IMR-90 (cell line): ENCODE results near the gene LGALSL. TPM values are rescaled to one million over a fixed set of nuclear protein-coding genes. Genes with fewer than 3 reads are reported as not detected.

Source experiments
- ATAC-seq: fragments of 200-7000 bp; cut with Tn5 transposase; 2 replicates; pipeline ENCODE4 v1.9.1; 2020; ENCODE audit warnings: low read depth, mild to moderate bottlenecking, moderate library complexity
- BruUV-seq: library from RNA; stranded (reverse); fragments of 400-500 nt; replicated peaks from 2 replicates; lab custom pipeline; 2021; lab: Mats Ljungman, UMichigan
- CTCF ChIA-PET: fragments of 300-600 bp; formaldehyde crosslinking; extraction: SDS; loops from one replicate; lab custom pipeline; 2021; ENCODE audit warnings: antibody characterized with exemption; lab: Yijun Ruan, JAX
- POLR2A ChIA-PET: fragments of 300-600 bp; sonication (Branson Sonifier 250); formaldehyde crosslinking; loops from one replicate; lab custom pipeline; 2022; ENCODE audit warnings: antibody characterized with exemption; ENCODE audit not compliant: unreplicated experiment; lab: Charles Lee
- DNase-seq: peaks from one replicate; pipeline ENCODE4 v3.0.0; 2013
- H2AFZ ChIP-seq: replicated peaks from 2 replicates; pipeline ENCODE3; 2013; ENCODE audit warnings: low read length, mild to moderate bottlenecking; ENCODE audit not compliant: poor library complexity
- H2AK5ac ChIP-seq: 2 replicates; pipeline ENCODE4 v1.6.1; 2013; ENCODE audit warnings: low read depth, low read length, inconsistent platforms
- H2AK9ac ChIP-seq: replicated peaks from 2 replicates; pipeline ENCODE3; 2013; ENCODE audit warnings: mild to moderate bottlenecking, low read depth, low read length, moderate library complexity; ENCODE audit not compliant: poor library complexity
- H2BK120ac ChIP-seq: 2 replicates; pipeline ENCODE4 v1.6.1; 2013; ENCODE audit warnings: low read depth, low read length, inconsistent platforms
- H2BK15ac ChIP-seq: 3 replicates; pipeline ENCODE4 v1.6.1; 2013; ENCODE audit warnings: low read depth, low read length, inconsistent platforms
- H2BK20ac ChIP-seq: 2 replicates; pipeline ENCODE4 v1.6.1; 2013; ENCODE audit warnings: low read depth, mild to moderate bottlenecking, inconsistent platforms, low read length, moderate library complexity
- H2BK5ac ChIP-seq: 2 replicates; pipeline ENCODE4 v1.6.1; 2013; ENCODE audit warnings: mild to moderate bottlenecking, low read depth, low read length, inconsistent platforms; ENCODE audit not compliant: poor library complexity, severe bottlenecking
- H3K14ac ChIP-seq: replicated peaks from 2 replicates; pipeline ENCODE4 v1.6.1; 2013; ENCODE audit warnings: low read depth, low read length, inconsistent platforms
- H3K18ac ChIP-seq: 2 replicates; pipeline ENCODE4 v1.6.1; 2013; ENCODE audit warnings: low read depth, low read length, control low read depth
- H3K23ac ChIP-seq: 2 replicates; pipeline ENCODE4 v1.6.1; 2013; ENCODE audit warnings: low read depth, low read length, inconsistent platforms
- H3K27ac ChIP-seq: 2 replicates; pipeline ENCODE4 v1.5.1; 2013; ENCODE audit warnings: mild to moderate bottlenecking, control low read depth, low read length; ENCODE audit not compliant: insufficient read depth
- H3K27me3 ChIP-seq: 2 replicates; pipeline ENCODE4 v1.6.1; 2013; ENCODE audit warnings: low read length; ENCODE audit not compliant: control insufficient read depth, insufficient read depth
- H3K36me3 ChIP-seq: 2 replicates; pipeline ENCODE4 v1.6.1; 2013; ENCODE audit warnings: low read length, mixed read lengths; ENCODE audit not compliant: control insufficient read depth, insufficient read depth
- H3K4ac ChIP-seq: 2 replicates; pipeline ENCODE4 v1.6.1; 2013; ENCODE audit warnings: low read depth, low read length, inconsistent platforms
- H3K4me1 ChIP-seq: 2 replicates; pipeline ENCODE4 v1.6.1; 2013; ENCODE audit warnings: low read length, mixed read lengths; ENCODE audit not compliant: control insufficient read depth, insufficient read depth
- H3K4me2 ChIP-seq: 2 replicates; pipeline ENCODE4 v1.6.1; 2013; ENCODE audit warnings: low read depth, mild to moderate bottlenecking, control low read depth, low read length, moderate library complexity
- H3K4me3 ChIP-seq: 2 replicates; pipeline ENCODE4 v1.5.1; 2013; ENCODE audit warnings: low read depth, mild to moderate bottlenecking, control low read depth, low read length, moderate library complexity; ENCODE audit not compliant: insufficient read depth
- H3K56ac ChIP-seq: 2 replicates; pipeline ENCODE4 v1.6.1; 2013; ENCODE audit warnings: low read length, inconsistent platforms; ENCODE audit not compliant: insufficient read depth; ENCODE audit errors: extremely low read depth
- H3K79me1 ChIP-seq, 2 experiments: 2 replicates each; pipeline ENCODE4 v1.6.1; 2013; ENCODE audit warnings: low read length in 2 of 2, inconsistent platforms in 1 of 2, low read depth in 1 of 2
- H3K9ac ChIP-seq: 2 replicates; pipeline ENCODE4 v1.6.1; 2013; ENCODE audit warnings: low read depth, low read length, control low read depth
- H3K9me1 ChIP-seq: 2 replicates; pipeline ENCODE4 v1.6.1; 2013; ENCODE audit warnings: low read length, inconsistent platforms; ENCODE audit not compliant: insufficient read depth
- H3K9me3 ChIP-seq: 2 replicates; pipeline ENCODE4 v1.6.1; 2013; ENCODE audit warnings: low read length; ENCODE audit not compliant: control insufficient read depth, insufficient read depth
- H4K20me1 ChIP-seq: 2 replicates; pipeline ENCODE4 v1.6.1; 2013; ENCODE audit warnings: low read length, inconsistent platforms; ENCODE audit not compliant: insufficient read depth
- H4K5ac ChIP-seq: 2 replicates; pipeline ENCODE4 v1.6.1; 2013; ENCODE audit warnings: mild to moderate bottlenecking, low read depth, low read length, control low read depth
- H4K8ac ChIP-seq, 2 experiments: 2 replicates each; pipeline ENCODE4 v1.6.1; 2013; ENCODE audit warnings: low read depth in 2 of 2, low read length in 2 of 2, control low read depth in 1 of 2, inconsistent platforms in 1 of 2
- H4K91ac ChIP-seq: 2 replicates; pipeline ENCODE4 v1.6.1; 2013; ENCODE audit warnings: low read depth, low read length, inconsistent platforms; ENCODE audit not compliant: insufficient read depth
- RAD21 ChIP-seq: IDR thresholded peaks from 2 replicates; pipeline ENCODE4 v1.6.1; 2012; ENCODE audit warnings: low read length, improper control_type of control experiment
- SMC3 ChIP-seq: fragments of 150-350 bp; IDR thresholded peaks from 2 replicates; pipeline ENCODE4 v1.6.1; 2016; ENCODE audit warnings: low read depth, mild to moderate bottlenecking, antibody characterized with exemption, low read length, moderate library complexity
- WGBS, 2 experiments: methylation state at CpG; one replicate each; pipeline versions ENCODE4 v1.1.5 to v1.1.7; 2013; ENCODE audit warnings: missing lambda C conversion rate in 2 of 2; ENCODE audit not compliant: insufficient read length in 1 of 2; ENCODE audit errors: extremely low coverage in 2 of 2; 5-methylcytosine and 5-hydroxymethylcytosine counted together
- dilution Hi-C: fragments of 300-500 bp; cut with HindIII; formaldehyde crosslinking; loops from one replicate; pipeline ENCODE4 v1.14.3; 2018; ENCODE audit warnings: low sequenced_read_pairs; ENCODE audit not compliant: unreplicated experiment
- in situ Hi-C: fragments of 300-500 bp; cut with MboI; formaldehyde crosslinking; loops from 3 replicates; pipeline ENCODE4 v1.14.3; 2019; ENCODE audit warnings: low sequenced_read_pairs, inconsistent platforms, mixed read lengths
- intact Hi-C: fragments of 100-400 bp; cut with micrococcal nuclease; formaldehyde crosslinking; loops from 2 replicates; pipeline ENCODE4 v1.10.0; 2022
- polyA plus RNA-seq, 3 experiments: library from polyadenylated mRNA; depleted of rRNA; stranded (reverse); fragments of >200 nt; gene quantifications; 2 replicates each; pipeline ENCODE4 v1.2.3, GENCODE V29; 2012; ENCODE audit warnings: low replicate concordance in 1 of 3
- total RNA-seq: library from RNA; depleted of rRNA; stranded (reverse); fragments of >200 nt; gene quantifications from 2 replicates; pipeline ENCODE4 v1.2.3, GENCODE V29; 2012
- TF ChIP-seq, protein P1 (sequence below): conservative IDR thresholded peaks from 2 replicates; pipeline ENCODE4 v1.5.1; 2012; ENCODE audit warnings: mild to moderate bottlenecking, low read depth, low read length, improper control_type of control experiment

The LGALSL gene
- total and polyA plus RNA-seq, 2 of the 4 experiments (the other 2 are of a cell fraction): 0.86 to 2.9 TPM

DNA sequence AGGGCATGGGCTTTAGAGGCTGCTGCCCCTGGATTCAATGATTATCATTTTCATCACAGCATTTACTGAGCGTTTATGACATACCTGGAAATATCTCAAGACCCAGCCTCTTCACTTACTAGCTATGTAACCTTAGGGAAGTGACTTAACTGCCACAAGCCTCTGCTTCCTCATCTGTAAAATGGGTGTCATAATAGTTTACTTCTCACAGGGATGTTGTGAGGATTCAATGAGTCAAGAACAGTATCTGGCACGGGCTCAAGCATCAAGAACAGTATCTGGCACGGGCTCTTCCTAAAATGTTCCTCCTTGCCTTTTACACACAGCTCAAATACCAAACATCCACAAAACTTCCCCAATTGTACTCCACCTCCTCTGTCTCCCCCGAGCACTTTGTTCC, 31.4 kb downstream of the LGALSL start:
- no peak overlapping the region for H2AK5ac ChIP-seq
- CTCF ChIA-PET: interaction anchor here (1.7 kb wide), 1 partner anchor 155 kb away, joined by 9 read pairs; no protein-coding TSS in a partner anchor
- no peak overlapping the region for H3K4ac ChIP-seq
- no peaks in the 10 kb centered on the region for H3K79me1 ChIP-seq
- intact Hi-C loops: no loop called here
- H3K36me3 ChIP-seq: no peaks in the 10 kb centered on the region
- no peak overlapping the region for H3K18ac ChIP-seq
- no peak overlapping the region for H3K56ac ChIP-seq
- no peak overlapping the region for H2BK5ac ChIP-seq
- no peak for DNase-seq
- no peak overlapping the region for H3K4me3 ChIP-seq
- BruUV-seq: no TSS peak
- no peak overlapping the region for H4K91ac ChIP-seq
- no peak overlapping the region for H2BK20ac ChIP-seq
- H3K4me1 ChIP-seq: no peaks in the 10 kb centered on the region
- in situ Hi-C loops: loop anchor here (5.0 kb wide), 2 partner anchors 153 to 433 kb away; no protein-coding TSS in a partner anchor
- peaks cover 53% of the 10 kb centered on the region for H3K27me3 ChIP-seq
- no peak overlapping the region for H2BK120ac ChIP-seq
- no peak overlapping the region for H3K4me2 ChIP-seq
- dilution Hi-C loops: no loop called here
- WGBS, 2 experiments: no CpG with 5 or more reads among the region's 4 CpGs
- ATAC-seq: no peak
- POLR2A ChIA-PET: no interaction called here
- no peaks in the 10 kb centered on the region for H4K20me1 ChIP-seq
- no peak overlapping the region for H2AK9ac ChIP-seq
- no peak overlapping the region for H2AFZ ChIP-seq
- no peaks in the 10 kb centered on the region; the same call in 1 of the 2 replicates for H3K9me3 ChIP-seq
- H2BK15ac ChIP-seq: no peak overlapping the region
- TF ChIP-seq SMC3: no peak
- TF ChIP-seq, protein P1, sequence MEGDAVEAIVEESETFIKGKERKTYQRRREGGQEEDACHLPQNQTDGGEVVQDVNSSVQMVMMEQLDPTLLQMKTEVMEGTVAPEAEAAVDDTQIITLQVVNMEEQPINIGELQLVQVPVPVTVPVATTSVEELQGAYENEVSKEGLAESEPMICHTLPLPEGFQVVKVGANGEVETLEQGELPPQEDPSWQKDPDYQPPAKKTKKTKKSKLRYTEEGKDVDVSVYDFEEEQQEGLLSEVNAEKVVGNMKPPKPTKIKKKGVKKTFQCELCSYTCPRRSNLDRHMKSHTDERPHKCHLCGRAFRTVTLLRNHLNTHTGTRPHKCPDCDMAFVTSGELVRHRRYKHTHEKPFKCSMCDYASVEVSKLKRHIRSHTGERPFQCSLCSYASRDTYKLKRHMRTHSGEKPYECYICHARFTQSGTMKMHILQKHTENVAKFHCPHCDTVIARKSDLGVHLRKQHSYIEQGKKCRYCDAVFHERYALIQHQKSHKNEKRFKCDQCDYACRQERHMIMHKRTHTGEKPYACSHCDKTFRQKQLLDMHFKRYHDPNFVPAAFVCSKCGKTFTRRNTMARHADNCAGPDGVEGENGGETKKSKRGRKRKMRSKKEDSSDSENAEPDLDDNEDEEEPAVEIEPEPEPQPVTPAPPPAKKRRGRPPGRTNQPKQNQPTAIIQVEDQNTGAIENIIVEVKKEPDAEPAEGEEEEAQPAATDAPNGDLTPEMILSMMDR: no peak
- TF ChIP-seq RAD21: no peak
- no peak overlapping the region for H4K5ac ChIP-seq
- H3K27ac ChIP-seq: no peak overlapping the region
- H3K14ac ChIP-seq: no peak overlapping the region
- H4K8ac ChIP-seq: no peak overlapping the region
- H3K9me1 ChIP-seq: no peaks in the 10 kb centered on the region
- H3K23ac ChIP-seq: no peak overlapping the region
- H3K9ac ChIP-seq: no peak overlapping the region
